ENCODE results near the gene LIN28A.

The LIN28A gene

DNA sequence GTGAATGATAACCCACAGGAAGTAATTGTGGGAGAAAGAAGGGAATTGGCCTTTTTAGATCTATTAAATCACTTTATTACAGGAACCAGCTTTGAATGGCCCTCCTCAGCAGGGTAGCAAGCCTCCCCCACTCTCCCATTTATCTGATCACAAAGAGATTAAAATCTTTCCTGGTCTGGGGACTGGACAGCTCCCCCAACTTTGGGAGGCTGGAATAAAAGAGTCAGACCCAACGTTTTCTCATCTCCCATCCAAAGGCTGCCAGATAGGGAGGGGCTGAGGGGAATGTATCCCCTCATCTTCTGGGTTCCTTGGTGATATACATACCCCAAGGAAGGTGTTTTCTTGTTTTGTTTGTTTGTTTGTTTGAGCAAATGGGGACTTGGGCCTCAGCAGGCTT, 2.4 kb downstream of the LIN28A start:
- Histone ChIP-seq H3K9me3 (ENCODE audit: insufficient read depth, low read length, severe bottlenecking) (no peaks in the 10 kb centered on the region), H2AFZ (ENCODE audit: low read depth, low read length) (no peak overlapping the region), H3K9ac (ENCODE audit: low read depth, low read length) (no peak overlapping the region), H4K20me1 (ENCODE audit: insufficient read depth, low read length) (peaks cover 9% of the 10 kb centered on the region; the same call in 1 of the 2 replicates), H3K27ac (ENCODE audit: low read length) (no peak overlapping the region), H3K4me2 (ENCODE audit: insufficient read depth, low read length) (no peak overlapping the region), H3K27me3 (ENCODE audit: insufficient read depth, low read length, poor library complexity) (peaks cover 4% of the 10 kb centered on the region), H3K4me1 (ENCODE audit: insufficient read depth, low read length) (no peaks in the 10 kb centered on the region), H3K4me3 (ENCODE audit: low read depth in 1 of 2, low read length in 2 of 2) (no peak overlapping the region), H3K79me2 (ENCODE audit: insufficient read depth, low read length) (no peaks in the 10 kb centered on the region), H3K36me3 (ENCODE audit: insufficient read depth, low read length) (no peaks in the 10 kb centered on the region)
- ATAC-seq (ENCODE audit: insufficient read depth, low read depth) = no peak
- DNase-seq = no peak
- TF ChIP-seq, protein P1, sequence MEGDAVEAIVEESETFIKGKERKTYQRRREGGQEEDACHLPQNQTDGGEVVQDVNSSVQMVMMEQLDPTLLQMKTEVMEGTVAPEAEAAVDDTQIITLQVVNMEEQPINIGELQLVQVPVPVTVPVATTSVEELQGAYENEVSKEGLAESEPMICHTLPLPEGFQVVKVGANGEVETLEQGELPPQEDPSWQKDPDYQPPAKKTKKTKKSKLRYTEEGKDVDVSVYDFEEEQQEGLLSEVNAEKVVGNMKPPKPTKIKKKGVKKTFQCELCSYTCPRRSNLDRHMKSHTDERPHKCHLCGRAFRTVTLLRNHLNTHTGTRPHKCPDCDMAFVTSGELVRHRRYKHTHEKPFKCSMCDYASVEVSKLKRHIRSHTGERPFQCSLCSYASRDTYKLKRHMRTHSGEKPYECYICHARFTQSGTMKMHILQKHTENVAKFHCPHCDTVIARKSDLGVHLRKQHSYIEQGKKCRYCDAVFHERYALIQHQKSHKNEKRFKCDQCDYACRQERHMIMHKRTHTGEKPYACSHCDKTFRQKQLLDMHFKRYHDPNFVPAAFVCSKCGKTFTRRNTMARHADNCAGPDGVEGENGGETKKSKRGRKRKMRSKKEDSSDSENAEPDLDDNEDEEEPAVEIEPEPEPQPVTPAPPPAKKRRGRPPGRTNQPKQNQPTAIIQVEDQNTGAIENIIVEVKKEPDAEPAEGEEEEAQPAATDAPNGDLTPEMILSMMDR (IDR thresholded peaks at IDR 0.05; ENCODE audit: borderline replicate concordance, extremely low read depth, low read length, poor library complexity, severe bottlenecking) = no peak
- TF ChIP-seq EZH2 (IDR thresholded peaks at IDR 0.05; ENCODE audit: borderline replicate concordance, low read depth, low read length, severe bottlenecking) = no peak

- Histone ChIP-seq H3K36me3 (ENCODE audit: insufficient read depth, low read length) (no peaks in the 10 kb centered on the region), H3K9ac (ENCODE audit: low read depth, low read length) (no peak overlapping the region), H3K4me1 (ENCODE audit: insufficient read depth, low read length) (no peaks in the 10 kb centered on the region)
These were observed 6.6 kb downstream of the LIN28A start for GRCh38 chr1:26417111-26417759.

DNA sequence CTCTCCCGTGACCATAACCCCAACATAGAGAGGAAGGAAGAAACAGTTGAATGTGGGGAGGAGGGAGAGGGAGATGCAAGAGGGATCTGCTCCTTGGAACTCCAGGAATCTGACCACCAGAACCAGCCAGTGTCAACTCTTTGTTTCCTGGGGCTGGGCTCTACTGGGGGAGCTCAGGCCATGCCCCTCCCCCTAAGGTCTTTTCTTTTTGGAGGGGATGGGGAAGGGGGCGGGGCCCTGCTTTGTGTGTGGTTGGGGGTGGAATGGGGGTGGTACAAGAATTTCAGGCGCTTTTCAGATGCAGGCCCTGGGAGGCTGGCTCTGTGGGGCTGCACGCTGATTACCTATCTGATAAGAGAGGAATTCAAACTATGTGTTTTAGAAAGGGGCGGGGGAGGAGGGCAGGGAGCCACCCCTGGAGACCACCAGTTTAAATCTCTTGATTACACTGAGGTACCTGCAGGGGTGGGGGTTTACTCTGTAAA, 8.3 kb downstream of the LIN28A start:
- no peaks in the 10 kb centered on the region for H3K79me2 ChIP-seq (ENCODE audit: insufficient read depth, low read length)
- H3K9me3 ChIP-seq (ENCODE audit: insufficient read depth, low read length, severe bottlenecking) = no peaks in the 10 kb centered on the region
- H3K9ac ChIP-seq (ENCODE audit: low read depth, low read length) = no peak overlapping the region
- no peak for ATAC-seq (ENCODE audit: insufficient read depth, low read depth)
- no peak overlapping the region for H3K4me2 ChIP-seq (ENCODE audit: insufficient read depth, low read length)
- H2AFZ ChIP-seq (ENCODE audit: low read depth, low read length) = no peak overlapping the region
- no peak for DNase-seq
- H3K27ac ChIP-seq (ENCODE audit: low read length) = no peak overlapping the region
- no peaks in the 10 kb centered on the region for H3K4me1 ChIP-seq (ENCODE audit: insufficient read depth, low read length)
- H4K20me1 ChIP-seq (ENCODE audit: insufficient read depth, low read length) = no peaks in the 10 kb centered on the region; the same call in 1 of the 2 replicates
- no peak for TF ChIP-seq EZH2 (IDR thresholded peaks at IDR 0.05; ENCODE audit: borderline replicate concordance, low read depth, low read length, severe bottlenecking)
- TF ChIP-seq, protein P1 (IDR thresholded peaks at IDR 0.05; ENCODE audit: borderline replicate concordance, extremely low read depth, low read length, poor library complexity, severe bottlenecking) = no peak
- no peak overlapping the region for H3K4me3 ChIP-seq (ENCODE audit: low read depth in 1 of 2, low read length in 2 of 2)
- H3K36me3 ChIP-seq (ENCODE audit: insufficient read depth, low read length) = no peaks in the 10 kb centered on the region
- H3K27me3 ChIP-seq (ENCODE audit: insufficient read depth, low read length, poor library complexity) = no peaks in the 10 kb centered on the region

More at GRCh38 chr1:26417111-26417759, 6.6 kb downstream of the LIN28A start:
- H4K20me1 ChIP-seq (ENCODE audit: insufficient read depth, low read length) = peaks cover 5% of the 10 kb centered on the region; the same call in 1 of the 2 replicates
- no peak overlapping the region for H3K4me3 ChIP-seq (ENCODE audit: low read depth in 1 of 2, low read length in 2 of 2)
- H2AFZ ChIP-seq (ENCODE audit: low read depth, low read length) = no peak overlapping the region
- peak; percentile 100 for ATAC-seq (ENCODE audit: insufficient read depth, low read depth)
- no peaks in the 10 kb centered on the region for H3K79me2 ChIP-seq (ENCODE audit: insufficient read depth, low read length)
- H3K4me2 ChIP-seq (ENCODE audit: insufficient read depth, low read length) = no peak overlapping the region
- H3K9me3 ChIP-seq (ENCODE audit: insufficient read depth, low read length, severe bottlenecking) = no peaks in the 10 kb centered on the region
- H3K27me3 ChIP-seq (ENCODE audit: insufficient read depth, low read length, poor library complexity) = peaks cover 4% of the 10 kb centered on the region
- H3K27ac ChIP-seq (ENCODE audit: low read length) = no peak overlapping the region
- TF ChIP-seq, protein P1 (IDR thresholded peaks at IDR 0.05; ENCODE audit: borderline replicate concordance, extremely low read depth, low read length, poor library complexity, severe bottlenecking) = peak; percentile 95
- no peak for TF ChIP-seq EZH2 (IDR thresholded peaks at IDR 0.05; ENCODE audit: borderline replicate concordance, low read depth, low read length, severe bottlenecking)
- peak; percentile 81 for DNase-seq
